Breast epithelium (tissue), 3 donors: ENCODE results near the gene ADPRH.

Source experiments
- CTCF ChIP-seq, 3 donors: fragments of 450-650 bp; IDR thresholded peaks; one replicate each; pipeline ENCODE4 v1.5.1; 2016 to 2017; ENCODE audit warnings: antibody characterized with exemption in 3 of 3, mild to moderate bottlenecking in 3 of 3, moderate library complexity in 3 of 3
- POLR2A ChIP-seq: fragments of 450-650 bp; IDR thresholded peaks from one replicate; pipeline ENCODE4 v1.6.1; 2016; ENCODE audit warnings: antibody characterized with exemption, mild to moderate bottlenecking, moderate library complexity
- POLR2AphosphoS5 ChIP-seq, 3 donors: sonication (generic); formaldehyde crosslinking; IDR thresholded peaks; one replicate each; pipeline ENCODE4 v1.6.1; 2017; ENCODE audit warnings: antibody characterized with exemption in 3 of 3

DNA sequence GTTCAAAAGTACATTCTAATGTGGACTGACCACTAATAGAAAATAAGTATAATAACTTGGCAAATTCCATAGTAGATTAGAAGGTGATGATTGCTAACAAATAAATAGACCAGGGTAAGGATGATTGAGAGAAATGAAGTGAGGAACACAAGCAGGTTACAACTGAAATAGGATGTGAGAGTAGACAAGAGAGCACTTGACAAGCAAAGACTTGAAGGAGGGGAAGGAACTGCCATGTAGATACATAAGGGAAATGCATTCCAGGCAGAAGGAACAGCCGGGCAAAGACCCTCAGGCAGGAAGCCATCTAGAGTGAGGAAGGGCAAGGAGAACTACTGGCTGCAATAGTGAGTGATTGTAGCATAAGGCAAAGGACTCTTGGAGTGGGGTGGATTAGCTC lies 23.4 kb downstream of the ADPRH start:
- TF ChIP-seq POLR2AphosphoS5 (IDR thresholded peaks at IDR 0.05) (no peak), CTCF (IDR thresholded peaks at IDR 0.05) (no peak), POLR2A (no peak)
